ENCODE results near the gene KCNT2. TPM values are rescaled to one million over a fixed set of nuclear protein-coding genes. Genes with fewer than 3 reads are reported as not detected.

Gene KCNT2
- total RNA-seq, 1 experiment from 2014 or later, result 0.41 TPM

- TF ChIP-seq SIN3A (IDR thresholded peaks at IDR 0.05; ENCODE audit: borderline replicate concordance, insufficient read depth, low read depth, low read length) (no peak), REST (IDR thresholded peaks at IDR 0.05; ENCODE audit: insufficient read depth in 1 of 2, low read depth in 2 of 2, low read length in 1 of 2) (no peak), CTCF (IDR thresholded peaks at IDR 0.05) (no peak), POLR2AphosphoS5 (IDR thresholded peaks at IDR 0.05; ENCODE audit: low read depth, low read length) (no peak), TCF7L2 (IDR thresholded peaks at IDR 0.05; ENCODE audit: low read depth, low read length) (no peak)
- Histone ChIP-seq H3K36me3 (ENCODE audit: control insufficient read depth, insufficient read depth, low read length) (no peaks in the 10 kb centered on the region), H3K9me3 (ENCODE audit: control insufficient read depth, insufficient read depth, low read depth, low read length) (no peaks in the 10 kb centered on the region), H3K4me3 (ENCODE audit: low read depth in 2 of 2, low read length in 2 of 2) (no peak overlapping the region), H3K27ac (ENCODE audit: low read length) (no peak overlapping the region), H3K4me1 (ENCODE audit: control insufficient read depth, insufficient read depth, low read length) (no peaks in the 10 kb centered on the region), H3K27me3 (ENCODE audit: control insufficient read depth, insufficient read depth, low read length) (no peaks in the 10 kb centered on the region)
- intact Hi-C loops (cut with micrococcal nuclease; ENCODE audit: unreplicated experiment) (no loop called here), in situ Hi-C loops (cut with HindIII; ENCODE audit: low pct_unique_long_range_greater_than_20kb, low sequenced_read_pairs) (no loop called here)
- no peak for DNase-seq (ENCODE audit: low read depth, low spot score)
- ChIA-PET CTCF (no interaction called here), POLR2A (no interaction called here)
- no peak for ATAC-seq
- no TSS peak for BruUV-seq (replicated peaks)
Observed at GRCh38 chr1:196295766-196296165, 312.5 kb downstream of the KCNT2 start.

- Histone ChIP-seq H3K36me3 (ENCODE audit: control insufficient read depth, insufficient read depth, low read length) (no peaks in the 10 kb centered on the region), H3K4me3 (ENCODE audit: low read depth in 2 of 2, low read length in 2 of 2) (no peak overlapping the region), H3K27ac (ENCODE audit: low read length) (no peak overlapping the region), H3K4me1 (ENCODE audit: control insufficient read depth, insufficient read depth, low read length) (no peaks in the 10 kb centered on the region), H3K27me3 (ENCODE audit: control insufficient read depth, insufficient read depth, low read length) (no peaks in the 10 kb centered on the region), H3K9me3 (ENCODE audit: control insufficient read depth, insufficient read depth, low read depth, low read length) (no peaks in the 10 kb centered on the region)
- ChIA-PET CTCF (no interaction called here), POLR2A (no interaction called here)
- TF ChIP-seq REST (IDR thresholded peaks at IDR 0.05; ENCODE audit: insufficient read depth in 1 of 2, low read depth in 2 of 2, low read length in 1 of 2) (no peak), POLR2AphosphoS5 (IDR thresholded peaks at IDR 0.05; ENCODE audit: low read depth, low read length) (no peak), CTCF (IDR thresholded peaks at IDR 0.05) (no peak), TCF7L2 (IDR thresholded peaks at IDR 0.05; ENCODE audit: low read depth, low read length) (no peak), SIN3A (IDR thresholded peaks at IDR 0.05; ENCODE audit: borderline replicate concordance, insufficient read depth, low read depth, low read length) (no peak)
- in situ Hi-C loops (cut with HindIII; ENCODE audit: low pct_unique_long_range_greater_than_20kb, low sequenced_read_pairs), result no loop called here
- ATAC-seq (no peak), DNase-seq (ENCODE audit: low read depth, low spot score) (no peak)
- no TSS peak for BruUV-seq (replicated peaks)
- intact Hi-C loops (cut with micrococcal nuclease; ENCODE audit: unreplicated experiment), result no loop called here
Observed at GRCh38 chr1:196278816-196279215, 329.4 kb downstream of the KCNT2 start.
